GM18519 (cell line): ENCODE results near the gene TOB1.
"Not testable (repeated sequence)": the region's sequence is repeated elsewhere in the genome, so short reads cannot be mapped to it uniquely, and the experiment has no call there.

Experiments used
- ATAC-seq: cut with Tn5 transposase; IDR thresholded peaks from one replicate; pipeline ENCODE4 v1.9.1; 2021; ENCODE audit warnings: mild to moderate bottlenecking, moderate library complexity; ENCODE audit not compliant: unreplicated experiment, low FRiP score

TOB1 gene

GRCh38 chr17:50871364-50871763 lies 5.2 kb upstream of the TOB1 start:
- ATAC-seq: no peak

GRCh38 chr17:50868602-50869001 lies 2.4 kb upstream of the TOB1 start:
- no peak for ATAC-seq

GRCh38 chr17:50868140-50868438 lies 1.9 kb upstream of the TOB1 start:
- no peak for ATAC-seq

GRCh38 chr17:50867363-50868139 lies 1.4 kb upstream of the TOB1 start:
- ATAC-seq: no peak

GRCh38 chr17:50866950-50867362 lies 802 bp upstream of the TOB1 start:
- no peak for ATAC-seq

DNA sequence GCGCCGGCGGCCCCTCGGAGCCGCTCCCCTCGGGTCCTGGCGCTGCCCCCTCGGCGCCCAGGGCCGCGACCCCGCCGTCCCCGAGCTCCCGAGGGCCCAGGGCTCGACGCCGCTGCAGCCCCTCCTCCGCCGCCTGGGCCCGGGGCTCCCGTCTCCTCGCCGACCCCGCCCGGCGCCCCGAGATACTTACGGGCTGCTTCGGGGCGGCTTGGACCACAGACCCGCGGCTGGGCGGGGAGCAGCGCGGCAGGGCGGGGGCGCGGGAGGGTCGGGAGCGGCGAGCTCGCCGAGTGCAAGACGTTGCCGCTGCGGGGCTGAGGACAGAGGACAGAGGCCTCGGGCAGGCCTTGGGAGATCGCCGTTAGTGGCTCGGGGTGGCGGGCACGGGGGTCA lies 290 bp downstream of the TOB1 start:
- no peak for ATAC-seq

- peak; percentile 7 for ATAC-seq
These were observed 890 bp downstream of the TOB1 start for GRCh38 chr17:50865060-50865867.

DNA sequence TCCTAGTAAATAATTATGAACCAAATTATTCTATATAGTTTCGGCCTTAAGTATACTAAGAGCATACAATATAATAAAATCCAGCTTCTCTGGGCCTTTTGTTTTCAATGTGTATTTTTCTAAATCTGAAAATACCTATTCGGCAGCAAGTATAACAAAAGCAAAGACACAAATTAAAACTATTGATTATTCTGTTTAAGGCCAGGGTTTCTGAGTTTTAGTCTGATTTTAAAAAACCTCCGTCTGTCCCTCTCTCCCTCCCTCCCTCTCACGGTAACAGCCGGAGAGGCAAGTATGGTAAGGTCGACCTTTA lies 1.5 kb downstream of the TOB1 start:
- no peak for ATAC-seq

DNA sequence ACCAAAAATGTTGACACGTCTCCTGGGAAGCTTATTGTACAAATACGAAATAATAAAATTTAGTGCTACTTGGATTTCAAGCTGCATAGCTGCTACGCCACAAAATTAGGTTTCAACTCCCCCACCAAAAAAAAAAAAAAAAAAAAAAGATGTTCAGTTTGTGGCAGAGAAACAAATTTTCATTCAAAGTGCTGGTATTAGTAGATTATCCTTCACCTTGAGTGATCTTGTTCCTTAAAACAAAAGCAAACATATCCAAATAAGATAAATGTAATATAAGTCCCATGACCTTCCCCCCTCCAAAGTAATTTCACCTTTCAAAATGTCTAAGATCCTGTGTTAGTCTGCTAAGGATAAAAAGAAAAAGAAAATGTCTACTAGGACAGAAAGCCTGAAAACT lies 2.2 kb downstream of the TOB1 start:
- no peak for ATAC-seq

- no peak for ATAC-seq
These were observed 2.8 kb downstream of the TOB1 start for GRCh38 chr17:50863221-50863843.

DNA sequence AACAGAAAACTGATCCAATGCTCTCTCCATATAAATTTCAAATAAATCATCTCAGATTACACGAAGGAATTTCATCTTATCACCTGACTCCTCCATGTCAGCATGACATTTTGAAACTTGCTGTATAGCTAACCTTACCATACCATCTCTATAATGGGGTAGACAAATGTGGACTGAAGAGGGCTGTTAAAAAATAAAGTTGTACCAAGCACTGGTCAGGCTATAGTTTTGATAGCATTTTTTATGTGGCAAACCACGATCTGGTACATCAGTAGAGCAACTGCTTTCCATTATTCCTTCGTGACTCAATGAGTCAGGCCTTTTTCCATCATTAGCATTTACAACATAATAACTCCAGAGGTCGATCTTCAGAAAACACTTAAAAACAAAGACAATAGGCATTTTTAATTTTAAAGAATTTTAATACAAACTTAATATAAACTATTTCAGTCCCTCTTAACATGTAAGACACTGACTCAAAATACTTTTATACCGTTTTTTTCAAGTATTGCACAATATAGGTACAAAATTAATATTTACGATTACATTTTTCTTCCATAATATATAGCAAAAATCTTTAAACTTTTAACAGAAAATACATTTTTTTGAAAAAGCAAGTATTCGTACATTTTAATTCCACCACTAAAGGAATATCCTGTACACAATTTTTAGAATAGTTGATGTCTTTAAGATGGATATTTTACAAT lies 4.2 kb downstream of the TOB1 start:
- no peak for ATAC-seq

- no peak for ATAC-seq
These were observed 4.8 kb downstream of the TOB1 start for GRCh38 chr17:50861334-50861676.

DNA sequence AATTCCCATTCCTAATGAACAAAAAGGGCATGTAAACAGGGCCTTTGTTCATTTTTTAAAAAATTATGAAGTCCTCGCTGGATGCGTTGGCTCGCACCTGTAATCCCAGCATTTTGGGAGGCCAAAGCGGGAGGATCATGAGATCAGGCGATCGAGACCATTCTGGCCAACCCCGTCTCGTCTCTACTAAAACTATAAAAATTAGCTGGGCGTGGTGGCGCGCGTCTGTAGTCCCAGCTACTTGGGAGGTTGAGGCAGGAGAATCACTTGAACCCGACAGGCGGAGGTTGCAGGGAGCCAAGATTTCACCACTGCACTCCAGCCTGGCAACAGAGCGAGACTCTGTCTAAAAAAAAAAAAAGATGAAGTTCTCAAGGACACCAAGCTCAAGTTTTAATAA lies 6.4 kb downstream of the TOB1 start:
- ATAC-seq: not testable (repeated sequence)

DNA sequence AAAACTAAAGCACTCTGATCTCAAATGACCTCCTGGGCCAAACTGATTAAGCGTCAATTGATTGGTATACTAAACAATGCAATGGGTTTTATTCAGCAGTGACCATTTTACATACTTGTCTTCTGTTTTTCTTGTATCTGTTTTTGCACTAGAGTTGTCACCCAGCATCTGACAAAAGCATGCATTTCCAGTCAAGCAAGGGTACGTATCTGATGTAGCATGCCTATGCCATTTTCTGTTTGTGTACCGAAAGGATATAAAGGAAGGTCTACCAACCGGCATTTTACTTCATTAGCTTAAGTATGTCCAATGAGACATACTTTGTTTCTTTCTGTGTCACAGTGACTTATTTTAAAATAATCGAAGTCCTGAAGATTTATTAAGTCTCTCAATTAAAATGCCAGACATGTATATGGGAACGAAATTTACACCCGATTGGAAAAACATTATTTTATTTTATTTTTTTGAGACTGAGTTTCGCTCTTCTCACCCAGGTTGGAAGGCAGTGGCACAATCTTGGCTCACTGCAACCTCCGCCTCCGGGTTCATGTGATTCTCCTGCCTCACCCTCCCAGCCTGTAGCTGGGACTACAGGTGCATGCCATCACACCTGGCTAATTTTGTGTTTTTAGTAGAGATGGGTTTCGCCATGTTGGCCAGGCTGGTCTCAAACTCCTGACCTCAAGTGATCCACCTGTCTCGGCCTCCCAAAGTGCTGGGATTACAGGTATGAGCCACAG lies 7.5 kb downstream of the TOB1 start:
- no peak for ATAC-seq

DNA sequence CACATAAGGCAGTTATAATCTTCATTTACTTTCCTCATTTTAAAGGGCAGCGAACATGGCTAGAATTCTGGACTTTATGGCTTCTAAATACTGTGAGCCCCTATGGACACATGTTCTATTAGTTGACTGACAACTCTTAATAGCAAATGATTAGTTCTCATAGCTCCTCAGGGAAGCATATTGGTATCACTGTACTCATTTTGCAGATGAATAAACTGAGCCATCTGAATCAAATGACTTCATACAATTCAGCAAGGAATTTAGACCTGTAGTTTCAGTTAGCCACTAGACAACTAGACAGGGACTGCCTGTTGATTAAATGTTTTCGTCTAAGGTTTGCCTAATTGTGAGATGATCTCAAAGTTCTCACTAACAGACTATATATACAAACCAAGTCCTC lies 9.7 kb downstream of the TOB1 start:
- ATAC-seq: no peak

- ATAC-seq: no peak
These were observed 10.3 kb downstream of the TOB1 start for GRCh38 chr17:50855708-50856330.

- ATAC-seq: no peak
These were observed 12.4 kb downstream of the TOB1 start for GRCh38 chr17:50853781-50854180.

- no peak for ATAC-seq
These were observed 13.0 kb downstream of the TOB1 start for GRCh38 chr17:50853015-50853615.

- ATAC-seq: no peak
These were observed 15.5 kb downstream of the TOB1 start for GRCh38 chr17:50850640-50851039.

DNA sequence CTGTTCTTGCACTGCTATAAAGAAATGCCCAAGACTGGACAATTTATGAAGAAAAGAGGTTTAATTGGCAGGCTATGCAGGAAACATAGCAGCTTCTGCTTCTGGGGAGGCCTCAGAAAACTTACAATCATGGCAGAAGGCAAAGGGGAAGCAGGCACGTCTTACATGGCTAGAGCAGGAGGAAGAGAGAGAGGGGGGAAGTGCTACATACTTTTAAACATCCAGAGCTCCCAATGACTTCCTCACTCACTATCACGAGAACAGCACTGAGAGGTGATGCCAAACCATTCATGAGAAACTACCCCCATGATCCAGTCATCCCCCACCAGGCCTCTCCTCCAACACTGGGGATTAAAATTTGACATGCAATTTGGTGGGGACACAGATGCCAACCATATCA lies 17.4 kb downstream of the TOB1 start:
- ATAC-seq: no peak
